WTC11 (cell line): ENCODE results near the gene GGNBP2.

Experiments used
- CBFB ChIP-seq: sonication (generic); formaldehyde crosslinking; IDR thresholded peaks from 2 replicates; pipeline ENCODE4 v1.8.1; 2022; ENCODE audit warnings: mild to moderate bottlenecking, low read depth, missing genetic modification reagents
- FOXK1 ChIP-seq: sonication (generic); formaldehyde crosslinking; IDR thresholded peaks from 2 replicates; pipeline ENCODE4 v1.8.0; 2022; ENCODE audit warnings: mild to moderate bottlenecking, moderate library complexity, missing genetic modification reagents
- MYBL2 ChIP-seq: sonication (generic); formaldehyde crosslinking; IDR thresholded peaks from 2 replicates; pipeline ENCODE4 v1.8.1; 2023; ENCODE audit warnings: mild to moderate bottlenecking, moderate library complexity, missing genetic modification reagents
- SP1 ChIP-seq: sonication (generic); formaldehyde crosslinking; conservative IDR thresholded peaks from 2 replicates; pipeline ENCODE4 v1.8.1; 2022; ENCODE audit warnings: missing genetic modification reagents
- ZNF138 ChIP-seq: sonication (generic); formaldehyde crosslinking; conservative IDR thresholded peaks from 2 replicates; pipeline ENCODE4 v1.8.1; 2022; ENCODE audit warnings: mild to moderate bottlenecking, moderate library complexity, missing genetic modification reagents
- ZNF263 ChIP-seq: sonication (generic); formaldehyde crosslinking; IDR thresholded peaks from 2 replicates; pipeline ENCODE4 v1.8.1; 2022; ENCODE audit warnings: low read depth, mild to moderate bottlenecking, moderate library complexity, missing genetic modification reagents
- TF ChIP-seq, protein P1 (sequence below): fragments of 200-600 bp; IDR thresholded peaks from 2 replicates; pipeline ENCODE4 v1.8.0; 2022; ENCODE audit warnings: antibody characterized with exemption
- TF ChIP-seq, protein P2 (sequence below): fragments of 250-450 bp; sonication (Bioruptor Pico); conservative IDR thresholded peaks from 2 replicates; pipeline ENCODE4 v1.9.0; 2021; ENCODE audit warnings: mild to moderate bottlenecking
- TF ChIP-seq, protein P3 (sequence below): sonication (generic); formaldehyde crosslinking; IDR thresholded peaks from 2 replicates; pipeline ENCODE4 v1.8.1; 2023; ENCODE audit warnings: mild to moderate bottlenecking, missing genetic modification reagents, moderate library complexity
- TF ChIP-seq, protein P4 (sequence below): sonication (generic); formaldehyde crosslinking; IDR thresholded peaks from 2 replicates; pipeline ENCODE4 v1.8.0; 2022; ENCODE audit warnings: missing genetic modification reagents
- TF ChIP-seq, protein P5 (sequence below): sonication (generic); formaldehyde crosslinking; IDR thresholded peaks from 2 replicates; pipeline ENCODE4 v1.8.0; 2022; ENCODE audit warnings: mild to moderate bottlenecking, missing genetic modification reagents
- TF ChIP-seq, protein P6 (sequence below): sonication (generic); formaldehyde crosslinking; IDR thresholded peaks from 2 replicates; pipeline ENCODE4 v1.8.1; 2022; ENCODE audit warnings: mild to moderate bottlenecking, missing genetic modification reagents, moderate library complexity, borderline replicate concordance

DNA sequence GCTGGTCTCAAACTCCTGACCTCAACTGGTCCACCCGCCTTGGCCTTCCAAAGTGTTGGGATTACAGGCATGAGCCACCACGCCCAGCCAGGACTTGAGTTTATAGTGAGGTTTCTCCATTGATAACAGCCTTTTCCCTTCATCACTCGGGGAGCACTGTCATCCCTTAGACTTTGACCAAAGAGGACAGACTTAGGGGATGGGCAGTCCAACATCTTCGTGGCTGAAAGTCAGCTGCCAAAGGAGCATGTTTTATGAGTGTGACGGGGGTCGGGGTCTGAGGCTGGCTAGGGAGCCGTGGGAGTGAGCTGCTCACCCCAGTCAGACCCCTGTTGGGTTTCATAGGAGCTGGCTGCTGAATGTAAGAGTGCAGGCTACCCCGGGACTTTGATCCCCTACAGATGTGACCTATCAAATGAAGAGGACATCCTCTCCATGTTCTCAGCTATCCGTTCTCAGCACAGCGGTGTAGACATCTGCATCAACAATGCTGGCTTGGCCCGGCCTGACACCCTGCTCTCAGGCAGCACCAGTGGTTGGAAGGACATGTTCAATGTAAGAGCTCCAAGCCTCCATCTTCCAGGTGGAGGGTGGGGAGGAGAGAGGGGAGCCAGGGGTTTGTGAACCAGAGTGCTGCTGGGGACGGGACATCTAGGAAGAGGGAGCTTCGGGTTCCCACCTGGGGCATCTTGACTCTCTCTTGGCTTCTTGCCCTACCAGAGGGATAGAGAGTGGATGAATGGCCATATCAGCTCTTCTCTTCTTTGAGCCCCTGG, 50.1 kb downstream of the GGNBP2 start:
- TF ChIP-seq, protein P1, sequence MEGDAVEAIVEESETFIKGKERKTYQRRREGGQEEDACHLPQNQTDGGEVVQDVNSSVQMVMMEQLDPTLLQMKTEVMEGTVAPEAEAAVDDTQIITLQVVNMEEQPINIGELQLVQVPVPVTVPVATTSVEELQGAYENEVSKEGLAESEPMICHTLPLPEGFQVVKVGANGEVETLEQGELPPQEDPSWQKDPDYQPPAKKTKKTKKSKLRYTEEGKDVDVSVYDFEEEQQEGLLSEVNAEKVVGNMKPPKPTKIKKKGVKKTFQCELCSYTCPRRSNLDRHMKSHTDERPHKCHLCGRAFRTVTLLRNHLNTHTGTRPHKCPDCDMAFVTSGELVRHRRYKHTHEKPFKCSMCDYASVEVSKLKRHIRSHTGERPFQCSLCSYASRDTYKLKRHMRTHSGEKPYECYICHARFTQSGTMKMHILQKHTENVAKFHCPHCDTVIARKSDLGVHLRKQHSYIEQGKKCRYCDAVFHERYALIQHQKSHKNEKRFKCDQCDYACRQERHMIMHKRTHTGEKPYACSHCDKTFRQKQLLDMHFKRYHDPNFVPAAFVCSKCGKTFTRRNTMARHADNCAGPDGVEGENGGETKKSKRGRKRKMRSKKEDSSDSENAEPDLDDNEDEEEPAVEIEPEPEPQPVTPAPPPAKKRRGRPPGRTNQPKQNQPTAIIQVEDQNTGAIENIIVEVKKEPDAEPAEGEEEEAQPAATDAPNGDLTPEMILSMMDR, result no peak
- TF ChIP-seq SP1 (CRISPR knock-in tag) (no peak), MYBL2 (CRISPR knock-in tag) (no peak), FOXK1 (no peak), ZNF263 (CRISPR knock-in tag) (no peak), ZNF138 (CRISPR knock-in tag) (no peak), CBFB (CRISPR knock-in tag) (no peak)
- TF ChIP-seq, protein P2, sequence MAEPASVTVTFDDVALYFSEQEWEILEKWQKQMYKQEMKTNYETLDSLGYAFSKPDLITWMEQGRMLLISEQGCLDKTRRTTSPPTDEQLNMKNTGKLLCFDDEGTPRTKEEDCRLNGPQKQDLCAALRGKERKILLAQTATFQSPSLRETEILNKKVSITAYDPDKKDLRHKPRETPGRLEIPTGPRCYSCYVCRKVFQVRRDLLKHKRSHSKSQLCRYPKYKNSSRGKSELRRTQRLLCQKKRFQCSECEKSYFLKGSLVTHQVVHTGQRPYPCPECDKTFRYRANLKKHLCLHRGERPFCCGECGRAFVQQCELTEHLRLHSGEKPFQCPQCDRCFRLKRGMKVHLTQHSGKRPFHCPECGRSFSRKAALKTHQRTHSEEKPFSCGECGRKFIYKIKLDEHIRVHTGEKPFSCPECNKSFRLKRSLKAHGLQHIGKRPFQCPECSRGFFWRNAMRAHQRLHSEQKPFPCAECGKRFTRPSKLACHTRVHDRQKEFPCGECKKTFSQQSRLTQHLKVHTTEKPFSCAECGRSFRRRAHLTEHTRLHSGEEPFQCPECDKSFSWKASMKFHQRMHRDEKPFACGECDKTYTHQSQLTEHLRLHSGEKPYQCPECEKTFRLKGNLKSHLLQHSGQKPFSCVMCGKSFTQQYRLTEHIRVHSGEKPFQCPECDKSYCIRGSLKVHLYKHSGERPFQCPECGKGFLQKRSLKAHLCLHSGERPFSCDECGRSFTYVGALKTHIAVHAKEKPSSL, result no peak
- TF ChIP-seq, protein P3, sequence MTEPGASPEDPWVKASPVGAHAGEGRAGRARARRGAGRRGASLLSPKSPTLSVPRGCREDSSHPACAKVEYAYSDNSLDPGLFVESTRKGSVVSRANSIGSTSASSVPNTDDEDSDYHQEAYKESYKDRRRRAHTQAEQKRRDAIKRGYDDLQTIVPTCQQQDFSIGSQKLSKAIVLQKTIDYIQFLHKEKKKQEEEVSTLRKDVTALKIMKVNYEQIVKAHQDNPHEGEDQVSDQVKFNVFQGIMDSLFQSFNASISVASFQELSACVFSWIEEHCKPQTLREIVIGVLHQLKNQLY, result no peak
- TF ChIP-seq, protein P4, sequence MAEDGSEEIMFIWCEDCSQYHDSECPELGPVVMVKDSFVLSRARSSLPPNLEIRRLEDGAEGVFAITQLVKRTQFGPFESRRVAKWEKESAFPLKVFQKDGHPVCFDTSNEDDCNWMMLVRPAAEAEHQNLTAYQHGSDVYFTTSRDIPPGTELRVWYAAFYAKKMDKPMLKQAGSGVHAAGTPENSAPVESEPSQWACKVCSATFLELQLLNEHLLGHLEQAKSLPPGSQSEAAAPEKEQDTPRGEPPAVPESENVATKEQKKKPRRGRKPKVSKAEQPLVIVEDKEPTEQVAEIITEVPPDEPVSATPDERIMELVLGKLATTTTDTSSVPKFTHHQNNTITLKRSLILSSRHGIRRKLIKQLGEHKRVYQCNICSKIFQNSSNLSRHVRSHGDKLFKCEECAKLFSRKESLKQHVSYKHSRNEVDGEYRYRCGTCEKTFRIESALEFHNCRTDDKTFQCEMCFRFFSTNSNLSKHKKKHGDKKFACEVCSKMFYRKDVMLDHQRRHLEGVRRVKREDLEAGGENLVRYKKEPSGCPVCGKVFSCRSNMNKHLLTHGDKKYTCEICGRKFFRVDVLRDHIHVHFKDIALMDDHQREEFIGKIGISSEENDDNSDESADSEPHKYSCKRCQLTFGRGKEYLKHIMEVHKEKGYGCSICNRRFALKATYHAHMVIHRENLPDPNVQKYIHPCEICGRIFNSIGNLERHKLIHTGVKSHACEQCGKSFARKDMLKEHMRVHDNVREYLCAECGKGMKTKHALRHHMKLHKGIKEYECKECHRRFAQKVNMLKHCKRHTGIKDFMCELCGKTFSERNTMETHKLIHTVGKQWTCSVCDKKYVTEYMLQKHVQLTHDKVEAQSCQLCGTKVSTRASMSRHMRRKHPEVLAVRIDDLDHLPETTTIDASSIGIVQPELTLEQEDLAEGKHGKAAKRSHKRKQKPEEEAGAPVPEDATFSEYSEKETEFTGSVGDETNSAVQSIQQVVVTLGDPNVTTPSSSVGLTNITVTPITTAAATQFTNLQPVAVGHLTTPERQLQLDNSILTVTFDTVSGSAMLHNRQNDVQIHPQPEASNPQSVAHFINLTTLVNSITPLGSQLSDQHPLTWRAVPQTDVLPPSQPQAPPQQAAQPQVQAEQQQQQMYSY (CRISPR knock-in tag), result no peak
- TF ChIP-seq, protein P5, sequence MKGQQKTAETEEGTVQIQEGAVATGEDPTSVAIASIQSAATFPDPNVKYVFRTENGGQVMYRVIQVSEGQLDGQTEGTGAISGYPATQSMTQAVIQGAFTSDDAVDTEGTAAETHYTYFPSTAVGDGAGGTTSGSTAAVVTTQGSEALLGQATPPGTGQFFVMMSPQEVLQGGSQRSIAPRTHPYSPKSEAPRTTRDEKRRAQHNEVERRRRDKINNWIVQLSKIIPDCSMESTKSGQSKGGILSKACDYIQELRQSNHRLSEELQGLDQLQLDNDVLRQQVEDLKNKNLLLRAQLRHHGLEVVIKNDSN (CRISPR knock-in tag), result no peak
- TF ChIP-seq, protein P6, sequence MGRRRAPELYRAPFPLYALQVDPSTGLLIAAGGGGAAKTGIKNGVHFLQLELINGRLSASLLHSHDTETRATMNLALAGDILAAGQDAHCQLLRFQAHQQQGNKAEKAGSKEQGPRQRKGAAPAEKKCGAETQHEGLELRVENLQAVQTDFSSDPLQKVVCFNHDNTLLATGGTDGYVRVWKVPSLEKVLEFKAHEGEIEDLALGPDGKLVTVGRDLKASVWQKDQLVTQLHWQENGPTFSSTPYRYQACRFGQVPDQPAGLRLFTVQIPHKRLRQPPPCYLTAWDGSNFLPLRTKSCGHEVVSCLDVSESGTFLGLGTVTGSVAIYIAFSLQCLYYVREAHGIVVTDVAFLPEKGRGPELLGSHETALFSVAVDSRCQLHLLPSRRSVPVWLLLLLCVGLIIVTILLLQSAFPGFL (CRISPR knock-in tag), result no peak
